H1 (cell line): ENCODE data around the gene RPLP2. TPM values are rescaled to one million over a fixed set of nuclear protein-coding genes. Genes with fewer than 3 reads are reported as not detected.

Source experiments
- CTCF ChIA-PET: fragments of 300-600 bp; sonication (Branson Sonifier 250); formaldehyde crosslinking; loops from one replicate; lab custom pipeline; 2021; ENCODE audit not compliant: partially characterized antibody; lab: Charles Lee
- POLR2A ChIA-PET: fragments of 300-600 bp; sonication (Branson Sonifier 250); formaldehyde crosslinking; loops from one replicate; lab custom pipeline; 2021; ENCODE audit warnings: inconsistent platforms; ENCODE audit not compliant: partially characterized antibody; lab: Charles Lee
- DNase-seq, 2 experiments: peaks; one replicate each; pipeline versions ENCODE4 v3.0.0 to v3.0.0-alpha.2; 2010 to 2022; ENCODE audit warnings: low spot score in 2 of 2, low read depth in 1 of 2, mixed read lengths in 1 of 2
- FAIRE-seq: peaks from 2 replicates; lab custom pipeline; 2011; peaks lifted over from hg19 to GRCh38; lab: Jason Lieb, UNC
- H2AFZ ChIP-seq: 2 replicates; pipeline ENCODE4 v1.8.1; 2012; ENCODE audit warnings: low read length, inconsistent platforms
- H2AK5ac ChIP-seq: 2 replicates; pipeline ENCODE4 v1.6.1; 2013; ENCODE audit warnings: low read depth, low read length
- H2BK120ac ChIP-seq: replicated peaks from 2 replicates; pipeline ENCODE3; 2013; ENCODE audit warnings: low read depth, low read length, inconsistent platforms
- H2BK12ac ChIP-seq: 2 replicates; pipeline ENCODE4 v1.6.1; 2013; ENCODE audit warnings: low read depth, low read length
- H2BK15ac ChIP-seq: 2 replicates; pipeline ENCODE4 v1.6.1; 2013; ENCODE audit warnings: low read length
- H2BK20ac ChIP-seq: 2 replicates; pipeline ENCODE4 v1.6.1; 2013; ENCODE audit warnings: low read length
- H2BK5ac ChIP-seq: 2 replicates; pipeline ENCODE4 v1.6.1; 2013; ENCODE audit warnings: low read depth, low read length
- H3K14ac ChIP-seq: 2 replicates; pipeline ENCODE4 v1.6.1; 2013; ENCODE audit warnings: inconsistent platforms; ENCODE audit not compliant: insufficient read length
- H3K18ac ChIP-seq: 2 replicates; pipeline ENCODE4 v1.6.1; 2013; ENCODE audit warnings: low read length; ENCODE audit errors: extremely low read depth
- H3K23ac ChIP-seq: 2 replicates; pipeline ENCODE4 v1.6.1; 2013; ENCODE audit warnings: inconsistent platforms; ENCODE audit not compliant: insufficient read length
- H3K23me2 ChIP-seq: 2 replicates; pipeline ENCODE4 v1.6.1; 2013; ENCODE audit warnings: low read depth, low read length
- H3K27ac ChIP-seq: 2 replicates; pipeline ENCODE4 v1.6.1; 2011; ENCODE audit warnings: low read depth, low read length, inconsistent platforms
- H3K27me3 ChIP-seq, 4 experiments: replicated peaks in 1 of 4; 1 replicate in 1 of 4; 2 replicates in 3 of 4; pipeline versions ENCODE4 v1.6.1 to v1.8.1; 2011 to 2013; ENCODE audit warnings: low read length in 3 of 4, mild to moderate bottlenecking in 3 of 4, inconsistent platforms in 2 of 4, mixed read lengths in 2 of 4, moderate library complexity in 1 of 4; ENCODE audit not compliant: control insufficient read depth in 3 of 4, insufficient read depth in 3 of 4; ENCODE audit errors: extremely low read depth in 1 of 4
- H3K36me3 ChIP-seq, 4 experiments: 2 replicates each; pipeline versions ENCODE4 v1.6.1 to v1.8.1; 2011 to 2013; ENCODE audit warnings: mild to moderate bottlenecking in 4 of 4, low read length in 3 of 4, moderate library complexity in 2 of 4, control low read depth in 1 of 4, inconsistent platforms in 1 of 4; ENCODE audit not compliant: insufficient read depth in 4 of 4, control insufficient read depth in 2 of 4
- H3K4ac ChIP-seq: replicated peaks from 2 replicates; pipeline ENCODE3; 2013; ENCODE audit warnings: low read length, low read depth, mixed read lengths, inconsistent platforms; ENCODE audit not compliant: insufficient read length
- H3K4me1 ChIP-seq, 4 experiments: replicated peaks in 1 of 4; 1 replicate in 1 of 4; 2 replicates in 3 of 4; pipeline versions ENCODE4 v1.6.1 to v1.8.1; 2011 to 2013; ENCODE audit warnings: low read length in 3 of 4, inconsistent platforms in 2 of 4, mixed read lengths in 1 of 4; ENCODE audit not compliant: insufficient read depth in 4 of 4, control insufficient read depth in 3 of 4
- H3K4me2 ChIP-seq, 2 experiments: 2 replicates each; pipeline versions ENCODE4 v1.6.1 to v1.8.1; 2011 to 2013; ENCODE audit warnings: low read depth in 2 of 2, low read length in 2 of 2, control low read depth in 1 of 2, inconsistent platforms in 1 of 2, mild to moderate bottlenecking in 1 of 2; ENCODE audit not compliant: insufficient read depth in 1 of 2
- H3K4me3 ChIP-seq, 4 experiments: fragments of 200-600, 300-600 bp in 1 of 4; sonication (generic), shearing (Covaris generic), sonication (Bioruptor Twin) in 1 of 4; 2 replicates each; pipeline versions ENCODE4 v1.5.1 to v1.8.1; 2011 to 2016; ENCODE audit warnings: low read length in 4 of 4, low read depth in 3 of 4, control low read depth in 2 of 4, inconsistent platforms in 2 of 4, mild to moderate bottlenecking in 2 of 4, mixed read lengths in 1 of 4, moderate library complexity in 1 of 4; ENCODE audit not compliant: insufficient read depth in 2 of 4; ENCODE audit errors: extremely low read depth in 1 of 4
- H3K56ac ChIP-seq: replicated peaks from 2 replicates; pipeline ENCODE3; 2013; ENCODE audit warnings: low read depth, mild to moderate bottlenecking, mixed read lengths, low read length, inconsistent platforms; ENCODE audit not compliant: insufficient read length
- H3K79me1 ChIP-seq: 2 replicates; pipeline ENCODE4 v1.6.1; 2013; ENCODE audit warnings: low read depth, low read length, control low read depth
- H3K79me2 ChIP-seq, 2 experiments: 2 replicates each; pipeline versions ENCODE4 v1.6.1 to v1.8.1; 2012 to 2013; ENCODE audit warnings: low read length in 2 of 2, mild to moderate bottlenecking in 2 of 2, inconsistent platforms in 1 of 2; ENCODE audit not compliant: insufficient read depth in 2 of 2, control insufficient read depth in 1 of 2
- H3K9ac ChIP-seq, 4 experiments: replicated peaks in 1 of 4; 1 replicate in 1 of 4; 2 replicates in 3 of 4; pipeline versions ENCODE4 v1.6.1 to v1.8.1; 2011 to 2013; ENCODE audit warnings: low read depth in 3 of 4, low read length in 3 of 4, control low read depth in 2 of 4, mild to moderate bottlenecking in 2 of 4, moderate library complexity in 2 of 4, inconsistent platforms in 1 of 4; ENCODE audit errors: extremely low read depth in 1 of 4
- H3K9me3 ChIP-seq, 2 experiments: 2 replicates each; pipeline versions ENCODE4 v1.6.1 to v1.8.1; 2012 to 2013; ENCODE audit warnings: mild to moderate bottlenecking in 2 of 2, moderate library complexity in 2 of 2, control low read depth in 1 of 2, inconsistent platforms in 1 of 2, low read depth in 1 of 2, low read length in 1 of 2, mixed read lengths in 1 of 2; ENCODE audit not compliant: insufficient read depth in 2 of 2
- H4K20me1 ChIP-seq, 2 experiments: replicated peaks in 1 of 2; 2 replicates each; pipeline versions ENCODE3 to v1.8.1; 2011 to 2013; ENCODE audit warnings: inconsistent platforms in 2 of 2, low read length in 2 of 2, mild to moderate bottlenecking in 1 of 2; ENCODE audit not compliant: insufficient read depth in 2 of 2, control insufficient read depth in 1 of 2
- H4K5ac ChIP-seq: 2 replicates; pipeline ENCODE4 v1.6.1; 2013; ENCODE audit warnings: low read length, low read depth, mixed read lengths, inconsistent platforms; ENCODE audit not compliant: insufficient read length
- H4K8ac ChIP-seq: 2 replicates; pipeline ENCODE4 v1.8.0; 2013; ENCODE audit warnings: mild to moderate bottlenecking, moderate library complexity, low read length, inconsistent platforms; ENCODE audit not compliant: insufficient read depth; ENCODE audit errors: extremely low read depth
- H4K91ac ChIP-seq: replicated peaks from 2 replicates; pipeline ENCODE3; 2013; ENCODE audit warnings: low read length, mixed read lengths, inconsistent platforms; ENCODE audit not compliant: insufficient read length
- GTF2F1 ChIP-seq: IDR thresholded peaks from 2 replicates; pipeline ENCODE4 v1.6.1; 2012; ENCODE audit warnings: low read depth, low read length, improper control_type of control experiment, borderline replicate concordance
- MAX ChIP-seq: IDR thresholded peaks from 2 replicates; pipeline ENCODE4 v1.6.1; 2012; ENCODE audit warnings: inconsistent platforms
- POLR2A ChIP-seq, 2 experiments: IDR thresholded peaks; 1 replicate in 1 of 2; 2 replicates in 1 of 2; pipeline ENCODE4 v1.6.1; 2011; ENCODE audit warnings: low read depth in 2 of 2, low read length in 2 of 2, mild to moderate bottlenecking in 2 of 2; ENCODE audit errors: control extremely low read depth in 1 of 2
- POLR2AphosphoS5 ChIP-seq: IDR thresholded peaks from 2 replicates; pipeline ENCODE4 v1.6.1; 2011; ENCODE audit warnings: low read depth, low read length
- TAF1 ChIP-seq: IDR thresholded peaks from 2 replicates; pipeline ENCODE4 v1.6.1; 2011; ENCODE audit warnings: mild to moderate bottlenecking, low read depth, low read length
- WGBS, 2 experiments: shearing (Covaris generic) in 1 of 2; methylation state at CpG; one replicate each; pipeline versions ENCODE4 v1.1.6 to v1.1.7; 2013 to 2015; ENCODE audit warnings: low lambda C conversion rate in 2 of 2, mixed read lengths in 2 of 2, inconsistent platforms in 1 of 2, low coverage in 1 of 2, missing lambda C conversion rate in 1 of 2; ENCODE audit not compliant: insufficient replicate concordance in 2 of 2, insufficient coverage in 1 of 2, insufficient read length in 1 of 2; ENCODE audit errors: extremely low coverage in 1 of 2, missing lambda C conversion rate in 1 of 2; 5-methylcytosine and 5-hydroxymethylcytosine counted together
- polyA plus RNA-seq, 7 experiments: library from polyadenylated mRNA; depleted of rRNA in 3 of 7; stranded (reverse) in 5 of 7; unstranded in 2 of 7; fragments of >200 nt in 5 of 7; fragments of 200-250 nt in 2 of 7; gene quantifications; 1 replicate in 5 of 7; 2 replicates in 1 of 7; 4 replicates in 1 of 7; pipeline versions ENCODE4 v1.2.1 to v1.2.3, GENCODE V29; 2011 to 2013; ENCODE audit warnings: missing spikeins in 2 of 7, mixed read lengths in 2 of 7
- total RNA-seq: library from RNA; stranded (reverse); fragmentation: NEBNext Ultra II Directional; extraction: Animal tissue kit (Norgen Biotek cat#: 25700); gene quantifications from 2 replicates; pipeline ENCODE4 v1.2.1, GENCODE V29; 2021

RPLP2 gene
- total and polyA plus RNA-seq, 2 of the 8 experiments (the other 6 are each of a cell fraction or from before 2014, with no cell fraction given), result 1,789 to 2,106 TPM

DNA sequence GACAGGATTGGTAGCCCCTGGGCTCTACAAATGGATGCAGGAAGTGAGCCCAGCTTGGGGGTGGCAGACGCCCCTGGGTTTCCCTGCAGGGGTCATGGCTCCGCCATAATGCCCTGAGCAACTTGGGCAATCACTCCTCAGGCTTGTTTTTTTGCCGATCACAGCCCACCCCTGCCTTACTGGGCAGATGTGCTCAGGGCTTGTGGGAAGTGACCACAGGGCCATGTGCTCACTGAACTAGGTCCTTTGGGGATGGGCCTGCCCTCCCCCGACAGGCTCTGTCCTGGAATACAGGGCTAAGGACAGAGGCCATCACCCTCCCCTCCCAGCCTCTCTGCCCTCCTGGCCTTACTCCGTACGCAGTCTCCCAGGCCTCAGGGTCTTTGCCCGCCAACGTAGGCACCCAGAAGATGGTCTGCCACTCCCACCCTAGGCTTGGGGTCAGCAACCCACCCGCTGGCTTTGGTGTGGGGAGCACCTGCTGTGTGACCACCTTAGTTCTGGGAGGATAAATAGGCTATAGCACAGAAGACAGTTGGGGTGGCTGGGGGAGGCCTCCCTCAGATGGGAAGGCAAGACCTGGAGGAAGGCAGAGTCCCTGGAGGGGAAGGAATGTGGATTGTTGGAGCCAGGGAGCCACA is 3.8 kb downstream of the RPLP2 start:
- Histone ChIP-seq H3K4me2 (no peak overlapping the region), H3K36me3 (peaks cover 16 to 29% (median 26%) of the 10 kb centered on the region in 4 experiments), H3K9ac (no peak overlapping the region), H2AFZ (no peak overlapping the region), H3K14ac (no peak overlapping the region), H3K4me1 (peaks cover under 1 to 13% (median 4%) of the 10 kb centered on the region in 4 experiments; a peak in 6 of 7 replicates), H2BK12ac (no peak overlapping the region), H4K5ac (no peak overlapping the region), H2BK20ac (no peak overlapping the region), H4K8ac (no peak overlapping the region; the same call in 1 of the 2 replicates), H4K20me1 (peaks cover 10 to 22% of the 10 kb centered on the region in 2 experiments), H2AK5ac (peak overlapping the region; percentile 82; the same call in 1 of the 2 replicates), H3K56ac (no peak overlapping the region), H3K27me3 (no peaks in the 10 kb centered on the region; a peak in 2 of 7 replicates), H3K9me3 (no peaks in the 10 kb centered on the region), H2BK120ac (no peak overlapping the region), H3K79me1 (no peaks in the 10 kb centered on the region), H3K4ac (no peak overlapping the region), H3K23me2 (peaks cover 5% of the 10 kb centered on the region; the same call in 1 of the 2 replicates), H3K18ac (no peak overlapping the region), H2BK5ac (peak overlapping the region; percentile 73; the same call in 1 of the 2 replicates), H2BK15ac (no peak overlapping the region), H3K4me3 (no peak overlapping the region), H3K27ac (no peak overlapping the region), H3K23ac (no peak overlapping the region), H4K91ac (no peak overlapping the region), H3K79me2 (peaks cover 7 to 31% of the 10 kb centered on the region in 2 experiments; a peak in 3 of 4 replicates)
- TF ChIP-seq GTF2F1 (no peak), MAX (0 out of 2 replicates have a peak, but pooled peaks have one; percentile 28), POLR2AphosphoS5 (peak; percentile 83), TAF1 (no peak), POLR2A (IDR thresholded peaks at IDR 0.05; ENCODE audit: control extremely low read depth in 1 of 2, low read depth in 2 of 2, low read length in 2 of 2) (peak; percentile 73 to 77)
- POLR2A ChIA-PET, result interaction anchor here (0.5 to 53.0 kb wide), 10 partner anchors 2 to 277 kb away, joined by 3 to 1917 read pairs (median 4); partner anchors contain the start of genes CD151, CEND1, CRACR2B and GATD1
- FAIRE-seq, result no peak
- WGBS, 2 experiments, result 87% methylated on average over 9 of the region's 9 CpGs; no CpG with 5 or more reads in 1 of the 2 experiments
- no peak for DNase-seq
- CTCF ChIA-PET, result interaction anchor here (0.6 to 2.2 kb wide), 2 partner anchors 21 kb away, joined by 3 to 5 read pairs; no protein-coding TSS in a partner anchor
